Measurements from ENCODE around the gene MAP2.

GRCh38 chr2:209547726-209548125 is 123.9 kb downstream of the MAP2 start:
- TF ChIP-seq, protein P1, sequence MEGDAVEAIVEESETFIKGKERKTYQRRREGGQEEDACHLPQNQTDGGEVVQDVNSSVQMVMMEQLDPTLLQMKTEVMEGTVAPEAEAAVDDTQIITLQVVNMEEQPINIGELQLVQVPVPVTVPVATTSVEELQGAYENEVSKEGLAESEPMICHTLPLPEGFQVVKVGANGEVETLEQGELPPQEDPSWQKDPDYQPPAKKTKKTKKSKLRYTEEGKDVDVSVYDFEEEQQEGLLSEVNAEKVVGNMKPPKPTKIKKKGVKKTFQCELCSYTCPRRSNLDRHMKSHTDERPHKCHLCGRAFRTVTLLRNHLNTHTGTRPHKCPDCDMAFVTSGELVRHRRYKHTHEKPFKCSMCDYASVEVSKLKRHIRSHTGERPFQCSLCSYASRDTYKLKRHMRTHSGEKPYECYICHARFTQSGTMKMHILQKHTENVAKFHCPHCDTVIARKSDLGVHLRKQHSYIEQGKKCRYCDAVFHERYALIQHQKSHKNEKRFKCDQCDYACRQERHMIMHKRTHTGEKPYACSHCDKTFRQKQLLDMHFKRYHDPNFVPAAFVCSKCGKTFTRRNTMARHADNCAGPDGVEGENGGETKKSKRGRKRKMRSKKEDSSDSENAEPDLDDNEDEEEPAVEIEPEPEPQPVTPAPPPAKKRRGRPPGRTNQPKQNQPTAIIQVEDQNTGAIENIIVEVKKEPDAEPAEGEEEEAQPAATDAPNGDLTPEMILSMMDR (optimal IDR thresholded peaks at IDR 0.05 in 1 of 3, IDR thresholded peaks at IDR 0.05 in 1 of 3, conservative IDR thresholded peaks at IDR 0.05 in 1 of 3; ENCODE audit: extremely low read depth in 1 of 3, insufficient read depth in 2 of 3, low read length in 3 of 3), result no peak
- TF ChIP-seq EZH2 (IDR thresholded peaks at IDR 0.05; ENCODE audit: low read length), result no peak
